MG63 (cell line): ENCODE measurements around the gene AQP7. TPM values are rescaled to one million over a fixed set of nuclear protein-coding genes. Genes with fewer than 3 reads are reported as not detected.
"Not testable (repeated sequence)": the region's sequence is repeated elsewhere in the genome, so short reads cannot be mapped to it uniquely, and the experiment has no call there.

ENCODE experiments used
- DNase-seq: peaks from one replicate; pipeline ENCODE4 v3.0.0-alpha.2; 2020
- H3K27me3 ChIP-seq: fragments of 250-450 bp; sonication (Bioruptor Pico); 2 replicates; pipeline ENCODE4 v1.5.1; 2020; ENCODE audit warnings: mild to moderate bottlenecking, moderate library complexity
- H3K36me3 ChIP-seq: fragments of 250-450 bp; sonication (Bioruptor Pico); 2 replicates; pipeline ENCODE4 v1.5.1; 2020; ENCODE audit warnings: mild to moderate bottlenecking, moderate library complexity
- H3K4me3 ChIP-seq: fragments of 250-450 bp; sonication (Bioruptor Pico); 2 replicates; pipeline ENCODE4 v1.5.1; 2020; ENCODE audit warnings: mild to moderate bottlenecking, moderate library complexity
- H3K9me3 ChIP-seq: fragments of 250-450 bp; sonication (Bioruptor Pico); 2 replicates; pipeline ENCODE4 v1.5.1; 2020; ENCODE audit warnings: mild to moderate bottlenecking, moderate library complexity
- total RNA-seq: library from RNA; depleted of rRNA; stranded (reverse); fragments of >200 nt; shearing (Covaris generic); gene quantifications from 2 replicates; pipeline ENCODE4 v1.2.3, GENCODE V29; 2014; ENCODE audit warnings: low replicate concordance

AQP7 gene
- total RNA-seq, 1 experiment from 2014 or later, result not detected

GRCh38 chr9:33437205-33437604 lies 34.8 kb upstream of the AQP7 start:
- no peak for DNase-seq
- Histone ChIP-seq H3K9me3 (no peaks in the 10 kb centered on the region), H3K4me3 (no peak overlapping the region), H3K36me3 (no peaks in the 10 kb centered on the region), H3K27me3 (no peaks in the 10 kb centered on the region)

- H3K4me3 ChIP-seq, result no peak overlapping the region
- H3K27me3 ChIP-seq, result no peaks in the 10 kb centered on the region
- no peaks in the 10 kb centered on the region for H3K36me3 ChIP-seq
- DNase-seq, result peak; percentile 30
- no peaks in the 10 kb centered on the region for H3K9me3 ChIP-seq
Measured at GRCh38 chr9:33436445-33436844, 34.1 kb upstream of the AQP7 start.

GRCh38 chr9:33435821-33436277 lies 33.5 kb upstream of the AQP7 start:
- no peaks in the 10 kb centered on the region for H3K9me3 ChIP-seq
- DNase-seq, result no peak
- no peak overlapping the region for H3K4me3 ChIP-seq
- no peaks in the 10 kb centered on the region for H3K27me3 ChIP-seq
- no peaks in the 10 kb centered on the region for H3K36me3 ChIP-seq

- H3K36me3 ChIP-seq, result no peaks in the 10 kb centered on the region
- H3K27me3 ChIP-seq, result no peaks in the 10 kb centered on the region
- no peak overlapping the region for H3K4me3 ChIP-seq
- no peaks in the 10 kb centered on the region for H3K9me3 ChIP-seq
- DNase-seq, result no peak
Measured at GRCh38 chr9:33434317-33435105, 32.1 kb upstream of the AQP7 start.

- DNase-seq, result no peak
- H3K4me3 ChIP-seq, result no peak overlapping the region
- H3K9me3 ChIP-seq, result no peaks in the 10 kb centered on the region
- H3K36me3 ChIP-seq, result no peaks in the 10 kb centered on the region
- H3K27me3 ChIP-seq, result no peaks in the 10 kb centered on the region
Measured at GRCh38 chr9:33433871-33434270, 31.5 kb upstream of the AQP7 start.

GRCh38 chr9:33431420-33431819 lies 29.1 kb upstream of the AQP7 start:
- Histone ChIP-seq H3K27me3 (no peaks in the 10 kb centered on the region), H3K36me3 (no peaks in the 10 kb centered on the region), H3K9me3 (no peaks in the 10 kb centered on the region), H3K4me3 (no peak overlapping the region)
- no peak for DNase-seq

GRCh38 chr9:33430942-33431341 lies 28.6 kb upstream of the AQP7 start:
- H3K27me3 ChIP-seq, result no peaks in the 10 kb centered on the region
- peak; percentile 57 for DNase-seq
- no peaks in the 10 kb centered on the region for H3K36me3 ChIP-seq
- no peak overlapping the region for H3K4me3 ChIP-seq
- no peaks in the 10 kb centered on the region for H3K9me3 ChIP-seq

- H3K36me3 ChIP-seq, result no peaks in the 10 kb centered on the region
- H3K27me3 ChIP-seq, result no peaks in the 10 kb centered on the region
- no peaks in the 10 kb centered on the region for H3K9me3 ChIP-seq
- no peak overlapping the region for H3K4me3 ChIP-seq
- no peak for DNase-seq
Measured at GRCh38 chr9:33429256-33429985, 27.1 kb upstream of the AQP7 start.

GRCh38 chr9:33426843-33427293 lies 24.5 kb upstream of the AQP7 start:
- Histone ChIP-seq H3K27me3 (no peaks in the 10 kb centered on the region), H3K4me3 (no peak overlapping the region), H3K36me3 (no peaks in the 10 kb centered on the region), H3K9me3 (no peaks in the 10 kb centered on the region)
- no peak for DNase-seq

GRCh38 chr9:33425128-33425533 lies 22.8 kb upstream of the AQP7 start:
- Histone ChIP-seq H3K9me3 (no peaks in the 10 kb centered on the region), H3K36me3 (no peaks in the 10 kb centered on the region), H3K27me3 (no peaks in the 10 kb centered on the region), H3K4me3 (no peak overlapping the region)
- no peak for DNase-seq

- not testable (repeated sequence) for DNase-seq, H3K36me3 ChIP-seq, H3K9me3 ChIP-seq, H3K27me3 ChIP-seq, H3K4me3 ChIP-seq
Measured at GRCh38 chr9:33424492-33424891, 22.1 kb upstream of the AQP7 start.

GRCh38 chr9:33424043-33424442 lies 21.7 kb upstream of the AQP7 start:
- not testable (repeated sequence) for H3K4me3 ChIP-seq, H3K27me3 ChIP-seq, H3K9me3 ChIP-seq, DNase-seq, H3K36me3 ChIP-seq

GRCh38 chr9:33419708-33420303 lies 17.4 kb upstream of the AQP7 start:
- H3K36me3 ChIP-seq, result no peaks in the 10 kb centered on the region
- H3K27me3 ChIP-seq, result no peaks in the 10 kb centered on the region
- H3K9me3 ChIP-seq, result no peaks in the 10 kb centered on the region
- no peak for DNase-seq
- no peak overlapping the region for H3K4me3 ChIP-seq

GRCh38 chr9:33418090-33418489 lies 15.7 kb upstream of the AQP7 start:
- H3K27me3 ChIP-seq, result no peaks in the 10 kb centered on the region
- DNase-seq, result no peak
- H3K9me3 ChIP-seq, result no peaks in the 10 kb centered on the region
- H3K4me3 ChIP-seq, result no peak overlapping the region
- no peaks in the 10 kb centered on the region for H3K36me3 ChIP-seq

- Histone ChIP-seq H3K9me3 (no peaks in the 10 kb centered on the region), H3K36me3 (no peaks in the 10 kb centered on the region), H3K4me3 (no peak overlapping the region), H3K27me3 (no peaks in the 10 kb centered on the region)
- DNase-seq, result no peak
Measured at GRCh38 chr9:33416996-33417395, 14.6 kb upstream of the AQP7 start.

- Histone ChIP-seq H3K27me3 (no peaks in the 10 kb centered on the region), H3K36me3 (no peaks in the 10 kb centered on the region), H3K9me3 (no peaks in the 10 kb centered on the region), H3K4me3 (no peak overlapping the region)
- DNase-seq, result peak; percentile 28
Measured at GRCh38 chr9:33415501-33416038, 13.2 kb upstream of the AQP7 start.

- Histone ChIP-seq H3K9me3 (no peaks in the 10 kb centered on the region), H3K36me3 (no peaks in the 10 kb centered on the region), H3K4me3 (no peak overlapping the region), H3K27me3 (no peaks in the 10 kb centered on the region)
- DNase-seq, result no peak
Measured at GRCh38 chr9:33414889-33415500, 12.6 kb upstream of the AQP7 start.
